WERI-Rb-1 (cell line): ENCODE data around the gene UBE2N.

Experiments used
- DNase-seq: peaks from one replicate; pipeline ENCODE4 v3.0.0-alpha.2; 2020
- H3K27ac ChIP-seq: fragments of 250-450 bp; sonication (Bioruptor Pico); 2 replicates; pipeline ENCODE4 v1.5.1; 2020; ENCODE audit warnings: mild to moderate bottlenecking, moderate library complexity
- H3K27me3 ChIP-seq: fragments of 250-450 bp; sonication (Bioruptor Pico); 2 replicates; pipeline ENCODE4 v1.5.1; 2021; ENCODE audit warnings: mild to moderate bottlenecking, low read depth, moderate library complexity; ENCODE audit not compliant: insufficient read depth, severe bottlenecking
- H3K36me3 ChIP-seq: fragments of 250-450 bp; sonication (Bioruptor Pico); 2 replicates; pipeline ENCODE4 v1.5.1; 2020; ENCODE audit warnings: mild to moderate bottlenecking, moderate library complexity
- H3K4me3 ChIP-seq: 2 replicates; pipeline ENCODE4 v1.5.1; 2011; ENCODE audit warnings: low read depth, mild to moderate bottlenecking, control low read depth, low read length
- H3K9me3 ChIP-seq: fragments of 250-450 bp; sonication (Bioruptor Pico); 2 replicates; pipeline ENCODE4 v1.5.1; 2021; ENCODE audit warnings: mild to moderate bottlenecking, moderate library complexity; ENCODE audit not compliant: severe bottlenecking
- TF ChIP-seq, protein P1 (sequence below): IDR thresholded peaks from 2 replicates; pipeline ENCODE4 v1.5.1; 2011; ENCODE audit warnings: low read depth, mild to moderate bottlenecking, control low read depth, inconsistent platforms, low read length

UBE2N gene

DNA sequence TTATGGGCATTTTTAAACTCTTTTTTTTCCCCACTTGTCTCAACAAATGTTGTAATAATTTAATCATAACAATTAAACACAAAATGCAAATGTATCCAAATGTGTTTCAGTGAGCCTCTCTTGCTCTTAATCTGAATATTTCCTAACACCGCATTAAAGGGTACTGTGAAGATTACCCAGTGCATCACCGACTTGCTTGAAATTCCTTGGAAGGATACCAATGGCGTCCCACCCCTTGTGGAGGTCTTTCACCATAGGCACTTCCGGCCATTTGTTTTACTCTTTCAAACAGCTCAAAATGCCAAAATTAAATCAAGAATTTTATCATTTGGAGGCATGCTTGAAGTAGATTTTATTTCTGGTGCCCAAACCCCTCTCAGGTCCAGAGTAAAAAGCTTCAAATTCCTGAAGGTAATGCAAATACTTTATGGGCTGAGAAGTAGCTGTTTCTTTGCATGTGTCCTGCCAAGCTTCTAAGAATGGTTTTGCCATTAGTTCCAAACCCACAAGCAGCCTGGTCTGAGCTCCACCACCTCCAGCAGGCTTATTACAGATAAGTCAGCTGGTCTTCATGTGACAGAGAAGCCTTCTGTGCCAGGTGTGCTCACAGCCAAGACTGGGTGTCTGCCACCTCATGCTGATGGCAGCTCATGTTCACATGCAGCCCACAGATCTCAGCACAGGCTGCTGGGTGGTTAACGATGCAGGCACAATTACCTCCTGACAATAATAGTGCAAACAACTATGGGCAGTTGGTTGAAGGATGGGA, 80.4 kb downstream of the UBE2N start:
- TF ChIP-seq, protein P1, sequence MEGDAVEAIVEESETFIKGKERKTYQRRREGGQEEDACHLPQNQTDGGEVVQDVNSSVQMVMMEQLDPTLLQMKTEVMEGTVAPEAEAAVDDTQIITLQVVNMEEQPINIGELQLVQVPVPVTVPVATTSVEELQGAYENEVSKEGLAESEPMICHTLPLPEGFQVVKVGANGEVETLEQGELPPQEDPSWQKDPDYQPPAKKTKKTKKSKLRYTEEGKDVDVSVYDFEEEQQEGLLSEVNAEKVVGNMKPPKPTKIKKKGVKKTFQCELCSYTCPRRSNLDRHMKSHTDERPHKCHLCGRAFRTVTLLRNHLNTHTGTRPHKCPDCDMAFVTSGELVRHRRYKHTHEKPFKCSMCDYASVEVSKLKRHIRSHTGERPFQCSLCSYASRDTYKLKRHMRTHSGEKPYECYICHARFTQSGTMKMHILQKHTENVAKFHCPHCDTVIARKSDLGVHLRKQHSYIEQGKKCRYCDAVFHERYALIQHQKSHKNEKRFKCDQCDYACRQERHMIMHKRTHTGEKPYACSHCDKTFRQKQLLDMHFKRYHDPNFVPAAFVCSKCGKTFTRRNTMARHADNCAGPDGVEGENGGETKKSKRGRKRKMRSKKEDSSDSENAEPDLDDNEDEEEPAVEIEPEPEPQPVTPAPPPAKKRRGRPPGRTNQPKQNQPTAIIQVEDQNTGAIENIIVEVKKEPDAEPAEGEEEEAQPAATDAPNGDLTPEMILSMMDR: no peak
- DNase-seq: no peak
- no peaks in the 10 kb centered on the region for H3K27me3 ChIP-seq

GRCh38 chr12:93360688-93361087, 81.1 kb downstream of the UBE2N start:
- Histone ChIP-seq H3K36me3 (no peaks in the 10 kb centered on the region), H3K9me3 (no peaks in the 10 kb centered on the region), H3K27me3 (no peaks in the 10 kb centered on the region), H3K4me3 (no peak overlapping the region), H3K27ac (no peak overlapping the region)
- TF ChIP-seq, protein P1: no peak
- DNase-seq: no peak

More for the DNA sequence above, 80.4 kb downstream of the UBE2N start:
- H3K4me3 ChIP-seq: no peak overlapping the region
- H3K27ac ChIP-seq: no peak overlapping the region
- H3K36me3 ChIP-seq: no peaks in the 10 kb centered on the region
- H3K9me3 ChIP-seq: no peaks in the 10 kb centered on the region

DNA sequence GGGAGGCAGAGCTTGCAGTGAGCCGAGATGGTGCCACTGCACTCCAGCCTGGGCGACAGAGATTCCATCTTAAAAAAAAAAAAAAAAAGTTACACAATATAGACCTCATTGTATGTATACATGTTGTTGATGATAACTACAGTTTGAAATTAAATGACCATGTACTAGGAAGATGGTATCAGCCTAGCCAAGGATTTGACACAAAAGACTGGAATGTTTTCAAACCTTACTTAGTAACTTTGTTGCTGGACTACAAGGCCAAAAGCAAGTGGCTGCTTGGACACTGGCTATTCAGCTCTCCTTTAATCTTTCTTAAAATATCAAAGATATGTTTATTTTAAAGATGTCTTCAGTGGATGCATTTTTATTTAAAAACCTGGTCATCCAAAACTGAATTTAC, 82.9 kb downstream of the UBE2N start:
- Histone ChIP-seq H3K27ac (no peak overlapping the region), H3K27me3 (no peaks in the 10 kb centered on the region), H3K9me3 (no peaks in the 10 kb centered on the region), H3K36me3 (no peaks in the 10 kb centered on the region), H3K4me3 (no peak overlapping the region)
- no peak for DNase-seq
- TF ChIP-seq, protein P1: no peak

- no peak overlapping the region for H3K4me3 ChIP-seq
- H3K36me3 ChIP-seq: no peaks in the 10 kb centered on the region
- no peak overlapping the region for H3K27ac ChIP-seq
- no peaks in the 10 kb centered on the region for H3K9me3 ChIP-seq
- TF ChIP-seq, protein P1: no peak
- DNase-seq: no peak
- no peaks in the 10 kb centered on the region for H3K27me3 ChIP-seq
These were observed 83.7 kb downstream of the UBE2N start for GRCh38 chr12:93358058-93358457.

DNA sequence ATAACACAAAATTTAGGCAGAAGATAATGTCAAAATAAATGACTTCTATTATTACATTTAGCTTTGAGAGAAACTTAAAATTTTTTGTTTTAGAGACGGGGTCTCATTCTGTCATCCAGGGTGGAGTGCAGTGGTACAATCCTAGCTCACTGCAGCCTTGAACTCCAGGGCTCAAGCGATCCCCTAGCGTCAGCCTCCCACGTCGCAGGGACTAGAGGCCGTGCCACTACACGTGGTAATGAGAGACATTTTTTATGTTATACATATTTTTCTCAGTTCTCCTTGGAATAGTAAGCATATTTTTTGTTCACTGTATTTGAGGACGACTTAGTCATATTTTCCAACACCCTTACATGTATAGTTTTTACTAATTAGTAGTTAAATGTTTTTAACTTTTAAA, 85.5 kb downstream of the UBE2N start:
- DNase-seq: no peak
- Histone ChIP-seq H3K4me3 (no peak overlapping the region), H3K9me3 (no peaks in the 10 kb centered on the region), H3K27me3 (no peaks in the 10 kb centered on the region), H3K36me3 (no peaks in the 10 kb centered on the region), H3K27ac (no peak overlapping the region)
- TF ChIP-seq, protein P1: no peak
